Activated T-cell treated with anti-CD3 and anti-CD28 coated beads for 4 hours (primary cell): ENCODE results near the gene HDAC4.

Source experiments
- DNase-seq: peaks from one replicate; pipeline ENCODE4 v3.0.0-alpha.2; 2020

HDAC4 gene

GRCh38 chr2:239211396-239212094 lies 189.3 kb downstream of the HDAC4 start:
- no peak for DNase-seq

- no peak for DNase-seq
Observed at GRCh38 chr2:239209783-239210182, 191.0 kb downstream of the HDAC4 start.

DNA sequence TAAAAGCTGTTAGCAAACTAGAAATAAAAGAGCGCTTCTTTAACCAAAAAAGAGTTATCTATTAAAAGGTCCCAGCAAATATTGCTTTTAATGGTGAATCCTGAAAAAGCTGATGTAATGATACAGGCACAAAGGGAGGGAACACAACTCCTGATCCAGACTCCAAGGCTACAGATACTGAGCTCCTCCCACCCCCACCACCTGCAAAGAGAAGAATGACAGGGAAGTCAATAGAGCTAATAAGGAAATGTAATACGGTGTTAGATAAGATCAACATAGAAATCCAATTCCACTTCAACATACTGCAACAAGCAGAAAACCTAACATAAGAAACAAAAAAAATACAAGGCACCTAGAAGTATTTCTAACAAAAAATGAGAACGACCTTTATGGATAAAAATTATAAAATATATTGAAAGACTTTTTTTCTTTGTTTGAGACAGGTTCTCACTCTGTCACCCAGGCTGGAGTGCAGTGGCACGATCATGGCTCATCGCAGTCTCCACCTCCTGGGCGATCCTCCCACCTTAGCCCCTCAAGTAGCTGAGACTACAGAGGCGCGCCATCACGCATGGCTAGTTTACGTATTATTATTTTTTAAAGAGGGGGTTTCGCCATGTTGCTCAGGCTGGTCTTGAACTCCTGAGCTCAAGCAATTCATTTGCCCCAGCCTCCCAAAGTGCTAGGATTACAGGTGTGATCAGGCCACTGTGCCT lies 192.2 kb downstream of the HDAC4 start:
- DNase-seq: no peak

GRCh38 chr2:239206851-239207250 lies 194.0 kb downstream of the HDAC4 start:
- DNase-seq: no peak

- DNase-seq: no peak
Observed at GRCh38 chr2:239206042-239206441, 194.8 kb downstream of the HDAC4 start.

- DNase-seq: no peak
Observed at GRCh38 chr2:239204876-239205468, 195.8 kb downstream of the HDAC4 start.

DNA sequence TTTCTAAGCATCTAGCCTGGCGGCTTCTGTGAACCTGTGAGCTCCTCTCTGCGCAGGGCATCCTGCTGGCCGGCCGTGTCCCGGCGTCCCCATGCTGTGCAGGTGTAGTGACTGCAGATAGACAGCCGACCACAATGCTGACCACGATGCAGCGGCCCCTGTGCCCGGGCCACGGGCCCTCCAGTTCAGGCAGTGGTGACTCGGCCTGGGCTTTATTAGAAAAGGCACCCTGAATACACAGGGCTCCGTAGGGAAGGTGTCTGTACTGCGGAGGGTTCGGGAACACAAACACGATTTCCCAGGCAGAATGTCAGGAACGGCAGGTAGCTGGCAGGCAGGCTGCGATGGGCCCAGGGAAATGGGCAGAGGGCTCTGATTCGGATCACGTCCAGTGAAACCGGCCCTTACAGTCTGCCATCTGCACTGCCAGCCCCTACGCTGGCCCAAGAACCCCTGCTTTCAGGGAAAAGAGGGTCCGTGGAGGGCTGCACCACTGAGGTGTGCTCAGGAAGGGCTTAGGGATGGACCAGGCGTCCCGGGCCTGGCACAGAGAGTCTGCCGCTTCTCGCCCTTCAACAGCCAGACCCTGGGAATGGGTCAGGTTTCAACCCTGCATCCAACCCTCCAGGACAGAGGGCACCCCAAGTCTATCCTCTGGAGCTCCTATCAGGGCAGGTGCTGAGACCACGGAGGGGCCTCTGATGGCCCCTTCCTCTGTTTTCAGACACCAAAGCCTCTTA lies 196.5 kb downstream of the HDAC4 start:
- DNase-seq: no peak

GRCh38 chr2:239203443-239204135 lies 197.2 kb downstream of the HDAC4 start:
- no peak for DNase-seq

DNA sequence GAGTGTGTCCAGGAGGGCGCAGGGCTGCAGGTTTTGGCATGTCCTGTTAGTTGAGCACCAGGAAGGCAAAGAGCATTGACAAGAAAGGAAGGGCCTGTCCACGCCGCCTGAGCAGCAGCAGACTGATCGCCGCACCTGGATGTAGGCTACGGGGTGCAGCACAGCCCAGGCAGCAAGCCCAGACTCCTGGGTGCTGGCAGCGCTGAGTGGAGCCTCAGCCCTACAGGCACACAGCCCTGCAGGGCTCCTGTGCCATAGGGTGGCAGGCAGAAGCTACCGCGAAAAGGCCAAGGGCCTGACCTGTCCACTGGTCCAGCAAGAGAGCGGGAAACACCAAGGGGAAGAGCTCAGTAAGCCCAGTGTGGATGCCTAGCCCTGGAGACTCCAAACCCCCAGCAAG lies 198.0 kb downstream of the HDAC4 start:
- DNase-seq: no peak

GRCh38 chr2:239202343-239202742 lies 198.5 kb downstream of the HDAC4 start:
- DNase-seq: no peak

DNA sequence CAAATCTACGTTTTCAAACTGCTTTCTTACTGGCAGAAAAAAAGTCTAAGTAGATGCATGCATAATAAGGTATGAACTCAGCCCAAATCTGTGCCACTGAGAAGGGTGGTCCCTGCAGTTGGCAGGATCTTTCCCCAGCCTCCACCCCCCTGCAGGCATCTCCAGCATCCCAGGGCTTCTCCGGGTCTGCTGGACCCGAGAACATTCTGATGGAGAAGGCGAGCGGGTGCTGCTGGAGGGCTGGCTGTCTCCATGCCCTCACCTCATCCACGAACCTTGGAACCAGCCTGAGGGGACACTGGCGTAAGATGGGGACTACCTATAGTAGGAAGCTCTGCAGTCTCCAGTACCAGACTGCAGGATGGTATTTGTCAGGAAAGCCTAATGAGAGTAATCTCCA lies 198.9 kb downstream of the HDAC4 start:
- no peak for DNase-seq

DNA sequence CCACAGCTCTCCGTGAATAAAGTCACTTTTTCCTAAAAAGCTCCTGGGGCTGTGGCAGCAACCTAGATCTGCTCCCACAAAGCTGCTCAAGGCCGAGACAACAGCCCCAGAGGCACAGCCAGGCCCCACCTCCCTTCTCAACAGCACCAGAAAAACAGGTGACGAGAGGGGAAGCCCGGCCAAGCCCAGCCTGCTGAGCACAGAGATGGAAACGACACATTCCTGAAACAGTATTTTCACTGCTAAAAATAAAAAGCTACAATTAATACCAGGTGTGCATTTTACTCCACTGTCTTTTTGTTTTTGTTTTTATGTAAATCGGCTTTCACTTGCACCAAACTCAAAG lies 199.3 kb downstream of the HDAC4 start:
- DNase-seq: no peak

GRCh38 chr2:239200646-239201530 lies 199.9 kb downstream of the HDAC4 start:
- DNase-seq: no peak

GRCh38 chr2:239199041-239199768 lies 201.6 kb downstream of the HDAC4 start:
- DNase-seq: no peak

DNA sequence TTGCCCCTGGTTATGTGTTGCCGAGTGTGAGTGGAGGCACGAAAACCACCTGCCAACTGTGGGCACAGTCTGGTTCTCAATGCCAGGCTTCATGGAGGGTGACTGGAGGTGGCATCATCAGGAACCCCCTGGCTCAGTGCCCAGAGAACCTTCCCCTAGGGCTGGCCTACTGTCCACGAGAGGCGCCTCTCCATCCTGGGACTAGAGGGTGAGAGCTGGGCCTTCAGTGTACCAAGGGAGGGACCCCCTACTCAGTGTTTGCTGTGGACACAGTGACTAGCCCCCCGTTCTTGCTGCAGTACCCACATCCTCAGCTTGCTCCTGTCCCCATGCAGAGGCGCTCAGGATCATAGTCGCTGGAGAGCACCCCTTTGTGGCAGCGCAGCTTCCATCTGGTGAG lies 202.6 kb downstream of the HDAC4 start:
- no peak for DNase-seq

GRCh38 chr2:239197146-239197545 lies 203.7 kb downstream of the HDAC4 start:
- DNase-seq: no peak

GRCh38 chr2:239196474-239197021 lies 204.3 kb downstream of the HDAC4 start:
- no peak for DNase-seq

- no peak for DNase-seq
Observed at GRCh38 chr2:239195992-239196391, 204.8 kb downstream of the HDAC4 start.

GRCh38 chr2:239195318-239195871 lies 205.4 kb downstream of the HDAC4 start:
- DNase-seq: no peak

DNA sequence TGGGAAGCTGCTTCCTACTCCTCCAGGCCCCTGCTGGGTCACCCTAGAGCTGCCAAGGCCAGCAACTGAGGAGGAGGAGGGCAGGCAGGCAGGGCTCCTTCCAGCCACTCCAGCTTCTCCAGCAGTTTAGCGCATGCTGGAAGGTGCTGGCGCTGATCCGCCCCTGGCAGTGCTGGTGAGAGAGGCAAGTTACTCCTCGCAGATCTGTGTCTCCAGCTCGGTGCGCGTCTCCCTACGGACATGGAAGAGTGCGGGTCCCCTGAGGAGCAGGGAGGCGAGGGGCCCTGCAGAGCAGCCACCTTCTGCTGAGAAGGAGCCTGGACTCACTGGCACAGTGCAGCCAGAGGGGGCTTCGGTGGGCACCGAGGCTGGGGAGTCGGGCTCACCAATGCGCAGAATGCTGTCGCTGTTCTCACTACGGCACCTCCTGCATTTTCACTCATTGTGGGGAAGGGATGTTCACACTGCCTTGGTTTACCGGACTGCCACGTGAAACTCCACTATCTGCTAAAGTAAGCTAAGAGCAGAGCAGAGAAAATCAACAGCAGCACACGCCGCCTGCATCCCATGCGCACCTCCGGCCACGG lies 206.0 kb downstream of the HDAC4 start:
- DNase-seq: no peak
